ENCODE data around the gene PDX1.

PDX1 gene

DNA sequence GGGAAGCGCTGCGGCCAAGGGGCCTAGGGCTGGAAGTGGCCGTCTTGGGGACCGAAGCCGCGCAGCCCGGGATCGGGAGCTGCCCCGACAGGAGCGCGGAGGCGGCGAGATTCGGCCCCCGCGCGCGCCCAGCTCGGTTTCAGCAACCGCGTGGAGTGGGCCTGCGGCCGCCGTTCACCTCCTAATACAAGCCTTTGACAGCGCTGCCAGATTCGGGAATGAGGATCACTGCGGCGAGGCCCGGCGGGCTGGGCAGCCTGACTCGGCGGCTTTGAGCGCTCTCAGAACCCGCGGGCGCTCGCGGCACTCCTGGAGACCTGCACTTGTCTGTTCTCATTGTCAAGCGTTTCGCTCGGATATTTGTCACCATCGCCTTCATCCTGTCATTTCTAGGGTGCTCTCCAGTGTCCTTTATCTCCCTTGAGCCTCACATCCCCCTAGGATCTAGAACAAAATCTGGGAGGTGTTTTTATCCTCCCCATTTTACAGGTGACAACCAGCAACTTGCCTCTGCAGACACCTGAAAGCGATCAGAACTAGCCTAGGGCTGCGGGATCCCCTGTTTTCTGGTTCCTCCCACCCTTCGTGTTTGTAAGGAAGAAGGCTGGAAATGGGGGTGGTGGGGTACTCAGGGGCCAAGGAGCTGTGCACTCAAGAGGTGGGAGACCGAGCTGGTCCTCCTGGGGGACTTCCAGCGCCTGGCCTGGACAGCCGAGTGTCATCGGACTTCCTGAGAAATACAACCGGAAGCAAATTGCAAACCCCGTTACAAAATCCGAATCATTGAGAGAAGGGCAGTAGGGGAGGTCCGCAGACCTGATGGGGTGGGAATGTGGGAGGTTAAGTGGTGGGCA lies 50.8 kb downstream of the PDX1 start:
- DNase-seq = no peak

DNA sequence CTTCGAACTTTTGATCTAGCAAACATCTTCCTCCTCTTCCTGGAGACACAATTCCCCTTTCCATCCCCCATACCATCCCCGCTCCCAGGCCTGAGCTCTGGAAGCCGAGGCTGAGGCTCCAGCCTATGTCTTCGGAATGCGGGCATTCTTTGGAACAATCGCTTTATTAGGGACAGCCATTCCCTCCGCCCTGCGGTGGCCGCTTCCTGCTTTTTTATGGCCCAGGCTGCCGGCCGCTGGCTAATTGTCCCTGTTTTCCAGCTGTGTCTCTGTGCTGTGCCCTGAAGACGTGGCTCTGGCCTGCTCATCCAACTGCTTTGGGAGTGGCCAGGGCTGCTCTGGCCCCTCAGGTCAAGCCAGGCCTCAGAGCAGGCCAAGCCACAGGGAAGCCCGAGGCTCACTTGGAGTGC lies 51.4 kb downstream of the PDX1 start:
- no peak for DNase-seq

DNA sequence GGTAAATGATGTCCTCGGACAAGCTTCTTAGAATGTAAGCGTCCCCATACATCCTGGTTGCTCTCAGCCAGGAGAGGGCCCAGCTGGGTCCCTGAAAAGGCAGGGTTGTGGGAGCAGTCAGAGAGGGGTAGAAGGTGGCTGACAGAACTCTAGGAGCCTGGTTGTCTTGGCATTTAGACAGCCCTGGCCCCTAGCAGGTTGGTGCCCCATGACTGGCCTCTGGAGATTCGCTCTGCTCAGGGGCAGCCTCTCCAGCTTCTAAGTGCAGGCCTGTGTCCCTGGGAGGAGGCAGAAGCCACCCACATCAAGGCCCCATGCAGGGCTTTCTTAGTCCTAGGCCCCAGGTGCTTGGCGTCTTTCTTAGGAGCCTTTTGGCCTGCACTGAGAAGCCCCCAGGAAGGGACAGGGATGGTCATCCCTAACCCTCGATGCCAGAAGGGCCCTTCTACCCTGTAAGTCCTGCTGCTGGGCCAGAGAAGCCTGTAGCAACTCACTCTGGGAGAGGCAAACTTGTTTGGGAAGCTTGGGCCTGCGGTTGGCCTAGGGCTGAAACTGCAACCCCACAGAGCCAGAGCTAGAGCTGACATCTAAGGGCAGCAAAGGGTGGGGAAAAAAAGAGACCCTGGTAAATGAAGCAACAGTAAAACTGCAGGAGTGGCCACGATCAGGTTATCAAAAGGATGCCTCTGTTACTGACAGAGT lies 52.1 kb downstream of the PDX1 start:
- DNase-seq = no peak

DNA sequence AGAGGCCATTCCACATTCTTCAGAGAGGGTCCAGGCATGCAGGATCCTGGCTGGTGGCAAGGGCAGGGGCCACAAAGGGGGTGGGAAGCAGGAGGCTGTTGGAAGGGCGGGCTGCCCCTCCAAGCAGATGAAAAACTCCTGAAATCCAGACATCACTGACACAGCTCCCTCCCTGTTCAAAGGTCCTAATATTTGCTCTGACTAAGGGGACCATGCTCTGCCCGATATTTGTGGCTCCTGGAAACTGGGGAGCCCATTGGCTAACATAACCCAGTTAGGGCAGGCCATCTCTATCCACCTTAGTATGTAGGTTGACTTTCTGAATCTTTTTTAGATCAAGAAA lies 52.6 kb downstream of the PDX1 start:
- DNase-seq = no peak

DNA sequence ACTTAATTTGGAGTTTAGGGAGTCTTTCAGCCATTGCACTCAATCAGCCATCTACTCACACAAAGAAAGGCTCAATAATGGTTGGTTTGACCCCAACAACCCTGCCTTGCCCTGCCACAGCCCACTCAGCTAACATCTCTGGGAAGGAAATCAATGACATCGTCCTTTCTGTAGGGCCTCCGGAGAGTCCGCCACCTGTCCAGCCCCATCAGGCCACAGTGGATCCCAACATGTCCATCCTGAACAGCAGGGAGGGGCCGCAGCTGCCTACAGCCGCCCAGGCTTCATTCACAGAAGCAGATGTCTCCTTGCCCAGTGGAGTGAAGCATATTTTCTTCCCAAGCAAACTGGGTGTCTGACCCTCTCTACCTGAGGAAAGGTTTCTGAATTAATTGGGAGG lies 53.5 kb downstream of the PDX1 start:
- no peak for DNase-seq

DNA sequence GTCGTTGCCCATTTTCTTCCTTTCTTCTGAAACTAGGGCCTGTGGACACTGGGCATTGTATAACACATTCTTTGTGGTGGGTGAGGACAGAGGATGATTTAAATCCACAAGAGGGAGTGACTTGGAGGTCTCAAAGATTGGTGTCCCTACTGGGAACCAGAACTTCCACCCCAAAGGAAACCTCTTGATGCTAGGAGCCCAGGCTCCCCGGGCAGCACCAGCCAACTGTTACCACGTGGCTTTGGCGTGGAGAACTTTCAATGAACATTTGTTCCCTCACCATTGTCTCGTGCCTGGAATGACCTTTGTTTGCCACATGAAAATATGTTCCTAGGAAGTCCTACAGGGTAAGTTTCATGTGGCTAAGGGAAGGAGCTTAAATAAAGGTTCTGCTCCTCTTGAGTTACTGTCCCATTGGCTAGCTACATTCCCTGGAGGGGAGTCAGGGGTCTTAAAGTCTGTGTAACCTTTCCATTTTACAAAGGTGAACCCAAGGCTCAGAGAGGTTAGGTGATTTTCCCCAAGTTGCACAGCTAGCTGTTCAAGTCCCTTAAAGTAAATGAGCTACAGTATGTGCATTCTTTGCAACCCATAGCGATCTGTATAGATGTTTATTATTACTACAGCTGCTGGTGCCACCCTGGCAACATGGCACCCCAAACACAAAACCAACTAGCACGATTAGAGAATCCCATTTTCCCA lies 54.3 kb downstream of the PDX1 start:
- no peak for DNase-seq
